GM19468 (cell line): Measurements from ENCODE around the gene DLGAP4.
"Not testable (repeated sequence)": the region's sequence is repeated elsewhere in the genome, so short reads cannot be mapped to it uniquely, and the experiment has no call there.

Source experiments
- ATAC-seq: cut with Tn5 transposase; IDR thresholded peaks from one replicate; pipeline ENCODE4 v1.9.1; 2021; ENCODE audit warnings: mild to moderate bottlenecking, moderate library complexity, moderate number of reproducible peaks; ENCODE audit not compliant: unreplicated experiment; ENCODE audit errors: extremely low read depth

The DLGAP4 gene

DNA sequence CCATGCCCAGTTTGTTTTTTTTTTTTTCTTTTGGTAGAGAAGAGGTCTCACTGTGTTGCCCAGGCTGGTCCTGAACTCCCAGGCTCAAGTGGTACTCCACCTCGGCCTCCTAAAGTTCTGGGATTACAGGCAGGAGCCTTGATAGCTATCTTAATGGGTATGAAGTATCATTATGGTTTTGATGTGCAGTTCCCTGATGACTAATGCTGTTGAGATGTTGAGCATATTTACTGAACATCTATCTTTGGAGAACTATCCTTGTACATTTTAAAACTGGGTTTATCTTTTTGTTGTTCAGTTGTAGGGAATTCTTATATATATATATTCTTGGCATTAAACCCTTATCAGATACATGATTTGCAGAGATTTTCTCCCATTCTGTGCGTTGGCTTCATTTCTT, 213.8 kb downstream of the DLGAP4 start:
- no peak for ATAC-seq

DNA sequence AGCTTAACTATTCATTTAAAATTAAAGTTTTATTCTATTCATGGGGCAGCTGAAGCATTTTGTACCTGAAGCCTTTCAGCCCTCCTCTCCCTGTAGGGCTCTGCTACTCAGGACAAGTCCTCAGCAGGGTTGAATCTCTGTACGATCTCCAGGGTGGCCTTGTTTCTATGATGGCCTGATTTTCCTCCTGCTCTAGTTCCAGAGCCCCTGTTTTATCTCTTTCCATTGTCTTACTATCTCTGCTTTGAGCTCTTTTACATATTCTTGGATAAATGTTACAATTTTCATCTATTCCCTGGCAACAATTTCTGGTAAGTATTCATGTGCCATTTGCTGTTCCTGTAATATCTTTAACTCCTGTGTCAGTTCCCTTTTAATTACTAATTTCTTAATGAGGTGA, 215.4 kb downstream of the DLGAP4 start:
- no peak for ATAC-seq

DNA sequence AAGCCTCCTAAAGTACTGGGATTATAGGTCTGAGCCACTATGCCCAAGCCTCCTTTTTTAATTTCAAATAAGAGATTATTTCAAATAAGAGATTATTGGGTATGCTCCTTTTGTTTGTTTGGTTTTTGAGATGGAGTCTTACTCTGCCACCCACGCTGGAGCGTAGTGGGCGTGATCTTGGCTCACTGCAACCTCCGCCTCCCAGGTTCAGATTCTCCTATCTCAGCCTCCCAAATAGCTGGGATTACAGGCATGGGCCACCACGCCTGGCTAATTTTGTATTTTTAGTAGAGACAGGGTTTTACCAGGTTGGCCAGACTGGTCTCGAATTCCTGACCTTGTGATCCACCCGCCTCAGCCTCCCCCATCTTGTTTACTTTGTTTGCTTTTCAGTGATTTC, 216.3 kb downstream of the DLGAP4 start:
- not testable (repeated sequence) for ATAC-seq

DNA sequence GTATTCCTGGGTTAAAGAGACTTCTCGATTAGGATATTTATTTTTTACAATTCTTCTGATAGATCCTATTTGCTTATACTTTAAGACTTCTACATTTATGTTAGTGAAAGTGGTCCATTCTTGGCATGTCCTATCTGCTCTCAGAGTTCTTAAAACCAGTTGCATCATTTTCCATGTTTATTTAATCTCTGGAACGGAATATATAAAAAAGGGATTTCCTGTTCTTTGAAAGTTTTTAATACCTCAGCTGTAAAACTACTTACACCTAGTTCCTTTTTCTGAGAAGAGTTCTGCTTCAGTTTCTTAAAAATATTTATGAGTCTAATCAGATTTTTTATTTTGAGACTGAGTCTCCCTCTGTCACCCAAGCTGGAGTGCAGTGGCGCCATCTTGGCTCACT, 217.2 kb downstream of the DLGAP4 start:
- ATAC-seq: no peak

DNA sequence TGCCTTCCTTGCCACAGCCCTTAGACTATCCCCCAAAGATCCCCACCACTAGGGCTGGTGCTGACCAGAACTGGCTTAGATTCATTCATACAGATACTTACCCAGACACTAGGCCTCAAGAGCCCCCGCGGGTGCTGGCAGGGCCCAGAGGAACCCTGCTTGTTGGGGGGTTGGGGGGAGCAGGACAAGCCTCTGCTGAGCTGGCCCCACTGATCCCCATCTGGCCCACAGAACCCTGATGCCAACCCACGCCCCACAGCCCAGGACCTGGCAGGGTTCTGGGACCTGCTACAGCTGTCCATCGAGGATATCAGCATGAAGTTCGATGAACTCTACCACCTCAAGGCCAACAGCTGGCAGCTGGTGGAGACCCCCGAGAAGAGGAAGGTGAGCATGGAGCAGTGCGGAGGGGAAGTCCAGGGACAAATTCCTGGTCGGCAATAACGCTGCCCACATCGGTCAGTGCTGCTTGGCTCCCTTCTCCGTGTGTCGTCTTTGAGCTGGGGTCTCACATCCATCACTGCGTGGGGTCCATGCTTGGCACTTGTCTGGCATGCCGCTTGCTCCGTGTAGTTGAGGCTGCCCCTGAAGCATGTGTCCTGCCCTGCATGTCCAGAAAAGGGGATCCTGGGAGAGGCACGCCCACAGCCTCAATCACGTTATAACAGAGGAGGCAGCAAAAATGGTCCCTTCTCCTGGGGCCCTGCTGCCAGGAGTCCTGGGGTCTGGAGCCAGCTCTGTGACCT, 219.7 kb downstream of the DLGAP4 start:
- ATAC-seq: no peak

DNA sequence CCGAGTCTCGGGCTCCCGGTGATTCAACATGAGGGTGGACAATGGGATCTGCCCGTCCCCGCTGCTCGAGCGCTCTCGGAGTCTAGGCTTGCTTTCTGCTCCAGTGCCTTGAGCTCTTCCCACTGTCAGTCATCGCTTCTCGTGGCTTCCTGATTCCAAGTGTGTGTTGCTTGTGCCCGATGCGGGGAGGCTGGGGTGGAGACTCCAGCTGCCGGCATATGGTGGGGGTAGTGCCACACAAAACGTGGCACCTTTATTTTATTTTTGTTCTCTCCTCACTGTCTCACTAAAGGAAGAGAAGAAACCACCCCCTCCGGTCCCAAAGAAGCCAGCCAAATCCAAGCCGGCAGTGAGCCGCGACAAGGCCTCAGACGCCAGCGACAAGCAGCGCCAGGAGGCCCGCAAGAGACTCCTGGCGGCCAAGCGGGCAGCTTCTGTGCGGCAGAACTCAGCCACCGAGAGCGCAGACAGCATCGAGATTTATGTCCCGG, 220.4 kb downstream of the DLGAP4 start:
- ATAC-seq: no peak

DNA sequence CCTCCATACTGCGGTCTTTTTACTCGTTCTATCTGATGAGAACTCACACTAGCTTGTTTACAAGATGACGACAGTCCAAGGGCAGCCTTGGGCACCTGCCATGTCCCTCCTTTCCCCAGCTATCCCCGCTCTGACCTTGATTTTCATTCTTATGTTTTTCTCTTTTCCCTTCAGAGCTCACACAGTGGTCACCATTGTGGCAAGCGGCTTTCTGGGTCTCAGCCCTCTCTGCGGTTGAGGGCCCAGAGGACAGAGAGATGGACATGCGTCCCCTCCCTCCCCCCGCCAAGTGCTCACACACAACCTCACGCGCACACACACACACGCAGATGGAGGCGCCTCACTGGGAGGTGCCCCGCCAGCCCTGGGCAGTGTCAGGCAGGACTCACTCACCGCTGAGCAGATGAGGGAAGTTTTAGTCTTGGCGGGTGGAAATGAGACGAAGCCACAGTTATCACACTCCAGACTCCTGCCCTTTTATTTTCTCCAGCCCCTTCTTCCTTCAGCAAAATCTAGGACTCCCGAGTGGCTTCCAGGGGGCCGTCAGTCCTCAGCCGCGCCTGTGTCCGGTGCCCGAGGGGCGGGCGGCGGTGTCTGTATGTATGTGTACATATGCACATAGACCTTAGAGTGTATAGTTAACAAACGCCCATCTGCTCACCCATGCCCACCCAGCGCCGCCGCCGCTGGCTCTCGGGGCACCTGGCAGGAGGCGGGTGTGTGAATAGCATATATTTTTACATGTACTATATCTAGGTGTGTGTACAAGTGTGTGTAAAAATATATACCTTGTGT, 221.4 kb downstream of the DLGAP4 start:
- ATAC-seq: no peak

DNA sequence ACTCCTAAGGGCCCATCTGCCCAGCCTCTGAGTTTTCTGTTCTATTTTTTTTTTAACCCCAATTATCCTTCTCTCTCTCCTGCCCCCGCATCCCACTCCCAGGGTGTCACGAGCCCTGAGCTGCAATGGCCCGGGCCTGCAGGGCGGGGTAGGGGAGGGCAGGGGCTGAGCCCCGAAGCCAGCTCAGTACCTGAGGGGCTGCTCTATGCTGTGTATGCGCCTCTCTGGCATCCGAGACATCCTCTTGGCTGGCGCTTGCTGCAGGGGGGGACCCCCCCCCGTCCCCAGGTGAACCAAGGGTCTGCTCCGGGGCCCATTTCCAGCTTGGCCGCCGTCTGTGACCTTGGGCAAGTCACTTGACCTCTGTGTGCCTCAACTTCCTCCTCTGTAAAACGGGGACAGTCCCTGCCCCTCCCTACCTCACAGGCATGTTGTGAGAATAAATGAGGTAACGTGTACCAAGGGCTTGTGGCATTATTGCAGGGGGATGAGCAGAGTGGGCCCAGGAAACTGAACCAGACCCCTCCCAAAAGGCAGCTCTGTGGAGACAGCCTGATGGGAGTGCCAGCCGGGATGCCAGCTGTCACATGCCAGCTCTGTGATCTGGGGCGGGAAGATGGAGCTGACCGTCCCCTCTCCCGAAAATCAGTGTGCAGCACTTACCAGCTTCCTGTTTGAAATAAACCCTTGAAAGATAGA, 222.2 kb downstream of the DLGAP4 start:
- ATAC-seq: no peak

DNA sequence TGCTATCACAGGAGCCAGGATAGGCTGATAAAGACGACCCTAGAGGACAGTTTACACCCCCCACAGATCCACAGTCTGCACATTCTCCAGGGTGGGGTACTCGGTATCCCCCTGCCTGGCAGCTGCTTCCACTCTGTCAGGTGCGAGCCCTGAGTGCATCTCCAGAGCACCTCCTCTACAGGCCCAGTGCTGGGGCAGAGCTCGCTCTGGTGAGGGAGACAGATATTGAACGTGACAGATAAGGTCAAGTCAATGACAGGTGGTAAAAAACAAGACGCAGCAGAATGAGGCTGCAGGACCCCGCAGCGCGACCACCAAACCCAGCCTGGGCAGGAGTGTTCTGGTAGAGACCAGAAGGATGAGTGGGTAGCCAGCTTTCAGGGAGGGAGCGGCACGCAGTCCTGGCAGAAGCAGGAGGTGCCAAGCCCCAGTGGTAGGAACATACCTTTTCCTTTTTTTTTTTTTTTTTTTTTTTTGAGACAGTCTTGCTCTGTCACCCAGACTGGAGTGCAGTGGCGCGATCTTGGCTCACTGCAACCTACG, 222.8 kb downstream of the DLGAP4 start:
- ATAC-seq: no peak

DNA sequence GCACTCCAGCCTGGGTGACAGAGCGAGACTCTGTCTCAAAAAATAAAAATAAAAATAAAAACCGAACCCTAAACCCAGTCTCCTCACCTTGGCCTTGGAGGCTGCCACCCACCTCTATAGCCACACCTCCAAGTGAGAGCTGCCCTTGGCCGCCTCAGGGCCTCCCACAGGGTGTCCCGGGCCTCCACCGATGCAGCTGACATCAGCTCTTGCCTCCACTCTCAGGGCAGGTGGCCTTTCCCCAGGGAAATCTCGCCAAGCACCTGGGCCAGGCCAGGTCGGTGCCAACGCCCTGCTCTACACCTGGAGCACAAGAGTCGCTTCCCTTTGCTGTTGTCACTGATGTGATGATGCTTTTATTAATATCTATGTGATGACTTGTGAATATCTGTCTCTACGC, 226.2 kb downstream of the DLGAP4 start:
- ATAC-seq: no peak

DNA sequence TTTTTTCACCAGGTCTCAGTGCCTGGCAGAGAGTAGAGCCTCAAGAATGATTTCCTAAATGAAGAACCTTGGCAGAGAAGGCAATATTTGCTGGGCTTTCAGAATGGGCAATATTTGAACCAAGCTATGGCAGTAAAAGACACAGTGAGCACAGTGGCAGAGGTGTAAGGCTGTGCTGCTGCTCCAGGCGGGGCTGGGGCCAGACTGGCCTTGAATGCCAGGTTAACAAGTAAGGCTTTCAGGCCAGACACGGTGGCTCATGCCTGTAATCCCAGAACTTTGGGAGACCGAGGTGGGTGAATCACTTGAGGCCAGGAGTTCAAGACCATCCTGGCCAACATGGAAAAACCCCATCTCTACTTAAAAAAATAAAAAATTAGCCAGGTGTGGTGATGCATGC, 226.7 kb downstream of the DLGAP4 start:
- ATAC-seq: no peak

DNA sequence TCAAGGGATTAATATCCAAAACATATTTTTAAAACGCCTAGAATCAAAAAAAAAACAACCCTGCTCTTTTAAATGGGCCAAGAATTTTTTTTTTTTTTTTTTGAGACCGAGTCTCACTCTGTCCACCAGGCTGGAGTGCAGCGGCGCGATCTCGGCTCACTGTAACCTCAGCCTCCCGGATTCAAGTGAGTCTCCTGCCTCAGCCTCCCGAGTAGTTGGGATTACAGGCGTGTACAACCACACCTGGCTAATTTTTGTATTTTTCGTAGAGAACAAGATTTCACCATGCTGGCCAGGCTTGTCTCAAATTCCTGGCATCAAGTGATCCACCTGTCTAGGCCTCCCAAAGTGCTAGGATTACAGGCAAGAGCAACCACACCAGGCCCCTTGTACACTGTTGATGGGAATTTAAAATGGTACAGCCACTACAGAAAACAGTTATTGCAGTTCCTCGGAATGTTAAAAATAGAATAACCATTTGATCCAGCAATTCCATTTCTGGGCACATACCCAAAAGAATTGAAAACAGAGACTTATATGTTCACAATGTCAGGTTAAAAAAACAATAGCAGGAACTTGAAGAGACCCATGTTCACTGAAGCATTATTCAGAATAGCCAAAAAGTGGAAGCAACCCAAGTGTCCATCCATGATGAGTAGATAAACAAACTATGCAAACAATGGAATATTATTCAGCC, 232.0 kb downstream of the DLGAP4 start:
- ATAC-seq: no peak

DNA sequence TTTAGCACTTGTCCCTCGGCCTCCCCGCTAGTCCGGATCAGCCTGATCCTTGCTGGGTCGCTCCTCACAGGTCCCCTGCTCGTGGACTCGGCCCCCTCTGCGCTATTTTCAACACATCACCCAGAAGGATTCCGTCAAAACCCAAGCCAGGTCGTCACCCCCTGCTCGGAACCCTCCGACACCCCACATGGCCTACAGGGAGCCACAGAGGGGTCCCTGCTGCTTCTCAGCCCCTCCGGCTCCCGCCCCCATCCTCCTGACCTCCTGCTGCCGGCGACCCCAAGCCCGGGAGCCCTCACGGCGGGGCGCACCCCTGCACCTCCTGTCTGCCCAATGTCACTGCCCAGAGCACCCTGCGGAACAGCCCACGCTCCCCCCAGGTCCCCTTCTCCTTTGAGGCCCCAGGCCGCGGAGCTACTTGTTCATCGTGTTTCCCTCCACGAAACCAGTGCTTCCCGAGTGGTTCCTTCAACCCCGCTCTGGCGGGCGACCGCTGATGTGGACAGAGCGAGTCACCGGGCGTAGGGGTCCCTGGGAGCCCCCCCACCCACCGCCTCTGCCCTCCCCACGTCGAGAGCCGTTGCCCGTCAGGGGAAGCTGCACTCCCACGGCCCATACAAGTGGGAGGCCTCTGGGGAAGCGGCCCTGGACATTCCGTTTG, 234.5 kb downstream of the DLGAP4 start:
- no peak for ATAC-seq

DNA sequence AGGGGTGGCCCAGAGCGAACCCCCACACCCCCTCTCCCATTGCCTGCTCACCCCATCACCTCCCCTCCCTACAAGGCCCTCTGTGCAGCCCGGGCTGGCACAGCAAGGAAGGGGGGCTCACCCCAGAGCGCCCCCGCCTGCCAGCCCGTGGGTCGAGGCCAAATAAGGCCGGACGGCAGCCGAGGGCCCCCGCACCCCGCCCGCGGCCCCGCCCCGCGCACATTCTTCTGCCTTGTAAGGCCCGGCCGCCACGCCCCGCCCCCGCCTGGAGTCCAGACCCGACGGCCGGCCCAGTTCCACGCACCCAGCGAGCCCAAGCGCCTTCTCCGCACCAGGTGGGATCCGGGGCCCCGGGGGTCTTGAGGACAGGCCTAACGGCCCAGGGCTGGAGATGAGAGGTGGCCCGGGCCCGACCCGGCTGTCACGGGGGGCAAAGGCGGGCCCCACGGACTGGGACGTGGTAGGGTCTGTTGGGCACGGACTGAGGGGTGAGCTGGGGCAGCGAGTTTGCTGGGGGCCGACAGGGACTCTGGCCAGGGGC, 235.2 kb downstream of the DLGAP4 start, which contains the start of gene MYL9:
Gene MYL9 (plus strand): TSS at position 293 of the 541 bp plus-strand sequence. CDS start 3,366 bp downstream, outside the sequence.
- no peak for ATAC-seq

DNA sequence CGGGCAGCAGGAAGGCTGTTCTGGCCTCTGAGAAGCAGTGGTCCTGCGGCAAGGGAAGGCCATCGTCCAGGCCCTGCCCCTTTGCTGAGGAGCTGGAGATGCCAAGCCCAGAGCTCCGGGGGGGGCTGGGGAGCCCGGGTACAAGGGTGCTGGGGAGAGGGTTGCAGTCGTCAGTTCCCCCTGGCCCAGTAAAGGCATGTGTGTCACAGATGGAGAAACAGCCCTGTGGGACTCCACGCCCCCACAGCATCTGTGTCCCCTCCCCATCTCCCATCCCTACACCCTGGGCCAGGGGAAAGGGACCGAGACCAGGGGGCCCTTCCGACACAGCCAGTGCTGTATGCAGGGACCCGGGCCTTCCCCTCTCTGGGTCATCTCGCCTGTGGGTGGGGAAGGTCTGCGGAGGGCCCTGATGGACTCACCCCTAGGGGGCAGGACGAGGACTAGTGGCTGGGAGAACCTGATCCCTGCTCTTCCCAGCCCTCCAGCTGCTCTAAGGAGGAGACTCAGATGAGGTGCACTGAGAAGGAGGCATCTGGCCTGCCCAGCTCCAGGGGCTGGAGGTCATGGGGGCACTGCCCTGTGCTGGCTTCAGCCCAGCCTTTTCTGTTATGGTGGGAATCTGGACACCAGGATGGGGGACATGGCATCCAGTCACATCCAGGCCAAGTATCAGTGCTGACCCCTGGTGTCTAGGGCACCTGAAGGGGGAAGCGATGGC, 235.8 kb downstream of the DLGAP4 start:
- ATAC-seq: no peak

DNA sequence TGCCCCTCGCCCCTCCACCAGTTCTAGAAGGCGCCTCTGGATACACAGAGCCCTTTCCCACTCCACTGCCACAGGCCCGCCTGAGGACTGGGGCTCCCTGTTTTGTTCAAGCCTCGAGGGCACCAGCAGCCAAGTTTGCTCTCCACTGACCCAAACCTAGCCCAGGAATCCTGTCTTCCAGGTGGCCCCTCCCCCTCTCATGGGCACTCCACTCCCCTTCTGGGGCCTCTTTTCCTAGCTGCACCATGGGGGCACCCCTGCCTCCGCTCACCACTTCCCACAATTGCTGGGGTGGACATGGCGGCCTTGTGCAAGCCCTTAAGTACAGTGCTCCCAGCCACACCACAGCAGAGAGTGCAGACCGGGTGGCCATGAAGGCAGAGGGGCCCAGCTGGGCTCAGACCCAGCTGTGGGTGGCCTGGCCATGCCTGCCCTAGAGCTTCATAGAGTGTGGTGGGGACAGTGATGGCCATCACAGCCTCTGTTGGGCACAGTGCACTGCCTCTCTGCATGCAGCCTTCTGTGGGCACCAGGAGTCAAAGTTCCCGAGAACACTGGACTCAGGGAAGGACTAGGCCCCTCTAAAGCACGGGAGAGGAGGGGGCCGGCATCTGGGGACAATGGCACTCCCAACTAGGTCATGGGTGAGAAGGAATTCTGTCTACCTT, 236.5 kb downstream of the DLGAP4 start:
- no peak for ATAC-seq

DNA sequence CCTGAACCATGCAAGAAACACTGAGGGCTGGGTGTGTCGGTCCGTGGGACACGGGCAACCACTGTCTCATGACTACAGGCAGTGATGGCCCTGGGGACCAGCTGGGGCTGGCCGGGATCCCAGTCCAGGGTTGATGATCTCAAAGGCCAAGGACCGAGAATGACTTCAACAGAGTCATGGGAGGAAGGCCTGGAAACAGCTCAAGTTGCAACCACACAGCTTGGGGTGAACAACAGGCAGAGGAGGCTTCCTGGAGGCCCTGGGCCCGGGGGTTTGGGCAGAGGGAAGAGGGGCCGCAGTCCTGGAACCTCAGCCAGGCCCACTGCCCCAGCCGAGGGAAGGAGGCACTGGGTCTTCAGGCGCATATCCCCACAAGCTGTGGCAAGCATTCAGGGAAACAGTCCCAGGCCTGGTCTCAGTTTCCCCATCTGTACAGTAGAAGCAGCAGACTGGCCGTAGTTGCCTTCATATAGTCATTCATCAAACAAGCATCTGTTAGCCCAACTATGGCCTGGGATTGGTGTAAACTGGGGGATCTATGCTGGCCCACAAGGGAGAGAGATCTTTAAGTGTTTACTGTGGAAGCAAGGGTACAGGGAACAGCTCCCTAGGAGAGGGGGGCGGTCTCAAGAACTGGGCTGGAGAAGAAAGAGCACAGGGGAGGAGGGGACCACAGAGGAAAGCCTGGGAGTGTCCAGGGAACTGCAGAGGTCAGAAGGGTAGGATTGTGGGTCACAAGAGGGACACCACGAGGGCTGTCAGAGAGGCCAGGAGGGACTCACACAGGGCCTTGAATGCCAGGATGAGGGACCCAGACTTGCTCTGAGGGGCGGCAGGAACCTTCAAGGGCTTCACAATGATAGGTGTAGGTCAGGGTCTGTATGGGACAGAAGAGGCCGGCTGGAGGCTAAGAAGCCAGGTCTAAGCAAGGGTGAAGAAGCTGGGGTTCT, 237.3 kb downstream of the DLGAP4 start:
- no peak for ATAC-seq
